HFFc6 (cell line): Measurements from ENCODE around the gene ANAPC7. TPM values are rescaled to one million over a fixed set of nuclear protein-coding genes. Genes with fewer than 3 reads are reported as not detected.

ENCODE experiments used
- DNase-seq: peaks from one replicate; pipeline ENCODE4 v3.0.0-alpha.2; 2018
- H3K27ac Mint-ChIP-seq: 2 replicates; pipeline ENCODE4 v1.8.0; 2020; ENCODE audit warnings: mild to moderate bottlenecking, mixed read lengths
- H3K27me3 Mint-ChIP-seq: 2 replicates; pipeline ENCODE4 v1.8.0; 2021; ENCODE audit warnings: mild to moderate bottlenecking, moderate library complexity, mixed read lengths; ENCODE audit not compliant: insufficient read depth
- H3K36me3 Mint-ChIP-seq: 2 replicates; pipeline ENCODE4 v1.8.0; 2021; ENCODE audit warnings: low read depth, mixed read lengths
- H3K4me1 Mint-ChIP-seq: 2 replicates; pipeline ENCODE4 v1.8.0; 2020; ENCODE audit warnings: low read depth, mixed read lengths
- H3K4me3 Mint-ChIP-seq: 2 replicates; pipeline ENCODE4 v1.8.0; 2020; ENCODE audit warnings: mild to moderate bottlenecking, moderate library complexity, mixed read lengths
- H3K9me3 Mint-ChIP-seq: 2 replicates; pipeline ENCODE4 v1.8.0; 2020; ENCODE audit warnings: mild to moderate bottlenecking, mixed read lengths
- total RNA-seq, 6 experiments: library from RNA; stranded (reverse); fragmentation: NEBNext Ultra II Directional; extraction: Animal tissue kit (Norgen Biotek cat#: 25700); gene quantifications; 2 replicates in 1 of 6; 3 replicates in 5 of 6; pipeline ENCODE4 v1.2.3, GENCODE V29; 2021
- TF ChIP-seq, protein P1 (sequence below): fragments of 200-600 bp; sonication (generic); IDR thresholded peaks from 2 replicates; pipeline ENCODE4 v1.5.0; 2021; ENCODE audit warnings: antibody characterized with exemption, mild to moderate bottlenecking

The ANAPC7 gene
- total RNA-seq, 6 experiments from 2014 or later = 48.7 to 58.8 (median 57.3) TPM

DNA sequence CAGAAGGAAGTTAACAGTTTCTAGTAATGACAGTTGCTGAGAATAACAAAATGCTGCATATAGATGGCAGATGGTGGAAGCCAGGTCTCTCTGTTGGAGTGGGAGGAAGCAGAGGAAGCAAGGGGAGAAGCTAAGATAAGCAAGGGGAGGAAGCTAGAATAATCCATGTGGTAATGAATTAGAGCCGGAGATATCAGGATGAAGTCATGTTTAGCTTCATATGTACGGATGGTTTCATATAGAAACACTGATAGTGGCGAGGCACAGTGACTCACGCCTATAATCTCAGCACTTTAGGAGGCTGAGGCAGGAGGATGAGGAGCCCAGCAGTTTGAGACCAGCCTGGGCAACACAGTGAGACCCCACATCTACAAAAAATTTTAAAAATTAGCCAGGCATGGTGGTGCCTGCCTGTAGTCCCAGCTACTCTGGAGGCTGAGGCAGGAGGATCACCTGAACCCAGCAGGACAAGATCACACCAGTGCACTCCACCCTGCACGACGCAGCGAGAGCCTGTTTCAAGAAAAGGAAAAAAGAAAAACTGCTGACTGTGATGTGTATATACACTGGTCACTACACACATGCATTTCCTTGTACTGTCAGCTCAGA lies 49.2 kb downstream of the ANAPC7 start:
- Mint-ChIP-seq H3K27ac (peak overlapping the region; percentile 32; the same call in 1 of the 2 replicates), H3K36me3 (peaks cover 21% of the 10 kb centered on the region), H3K27me3 (peaks cover 4% of the 10 kb centered on the region), H3K4me1 (peaks cover 9% of the 10 kb centered on the region), H3K9me3 (no peaks in the 10 kb centered on the region), H3K4me3 (no peak overlapping the region)
- no peak for DNase-seq
- TF ChIP-seq, protein P1, sequence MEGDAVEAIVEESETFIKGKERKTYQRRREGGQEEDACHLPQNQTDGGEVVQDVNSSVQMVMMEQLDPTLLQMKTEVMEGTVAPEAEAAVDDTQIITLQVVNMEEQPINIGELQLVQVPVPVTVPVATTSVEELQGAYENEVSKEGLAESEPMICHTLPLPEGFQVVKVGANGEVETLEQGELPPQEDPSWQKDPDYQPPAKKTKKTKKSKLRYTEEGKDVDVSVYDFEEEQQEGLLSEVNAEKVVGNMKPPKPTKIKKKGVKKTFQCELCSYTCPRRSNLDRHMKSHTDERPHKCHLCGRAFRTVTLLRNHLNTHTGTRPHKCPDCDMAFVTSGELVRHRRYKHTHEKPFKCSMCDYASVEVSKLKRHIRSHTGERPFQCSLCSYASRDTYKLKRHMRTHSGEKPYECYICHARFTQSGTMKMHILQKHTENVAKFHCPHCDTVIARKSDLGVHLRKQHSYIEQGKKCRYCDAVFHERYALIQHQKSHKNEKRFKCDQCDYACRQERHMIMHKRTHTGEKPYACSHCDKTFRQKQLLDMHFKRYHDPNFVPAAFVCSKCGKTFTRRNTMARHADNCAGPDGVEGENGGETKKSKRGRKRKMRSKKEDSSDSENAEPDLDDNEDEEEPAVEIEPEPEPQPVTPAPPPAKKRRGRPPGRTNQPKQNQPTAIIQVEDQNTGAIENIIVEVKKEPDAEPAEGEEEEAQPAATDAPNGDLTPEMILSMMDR = no peak

DNA sequence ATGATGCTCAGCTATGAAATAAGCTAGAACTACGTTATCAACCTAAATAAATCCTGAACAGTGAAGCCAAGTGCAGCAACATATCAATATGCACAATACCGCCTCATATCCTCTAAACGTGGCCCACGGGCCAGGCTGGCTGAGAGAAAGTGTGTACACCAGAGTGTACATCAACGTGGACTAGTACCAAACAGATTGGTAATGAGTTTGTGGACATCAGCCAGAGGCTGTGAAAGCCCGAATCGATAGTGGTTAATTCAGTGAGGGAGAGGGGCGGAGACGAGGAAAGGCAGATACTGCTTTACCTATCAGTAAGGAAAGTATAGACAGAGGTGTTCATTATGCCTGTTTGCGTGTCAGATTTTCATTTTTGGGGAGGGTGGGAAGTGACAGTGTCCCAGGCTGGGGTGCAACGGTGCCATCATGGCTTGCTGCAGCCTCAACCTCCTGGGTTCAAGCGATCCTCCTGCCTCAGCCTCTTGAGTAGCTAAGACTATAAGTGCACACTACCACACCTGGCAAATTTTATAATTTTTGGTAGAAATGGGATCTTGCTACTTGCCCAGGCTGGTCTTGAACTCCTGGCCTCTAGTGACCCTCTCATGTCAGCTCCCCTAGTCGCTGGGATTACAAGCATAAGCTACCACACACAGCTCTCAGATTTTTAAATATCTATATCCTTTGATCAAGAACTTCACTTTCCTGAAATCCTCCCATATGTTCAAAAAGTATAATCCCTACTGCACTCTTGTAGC lies 50.1 kb downstream of the ANAPC7 start:
- no peak overlapping the region for H3K27ac Mint-ChIP-seq
- no peak overlapping the region for H3K4me3 Mint-ChIP-seq
- peaks cover 22% of the 10 kb centered on the region for H3K36me3 Mint-ChIP-seq
- TF ChIP-seq, protein P1 = no peak
- H3K27me3 Mint-ChIP-seq = peaks cover 4% of the 10 kb centered on the region
- no peaks in the 10 kb centered on the region for H3K9me3 Mint-ChIP-seq
- H3K4me1 Mint-ChIP-seq = peaks cover 9% of the 10 kb centered on the region
- DNase-seq = peak; percentile 11

DNA sequence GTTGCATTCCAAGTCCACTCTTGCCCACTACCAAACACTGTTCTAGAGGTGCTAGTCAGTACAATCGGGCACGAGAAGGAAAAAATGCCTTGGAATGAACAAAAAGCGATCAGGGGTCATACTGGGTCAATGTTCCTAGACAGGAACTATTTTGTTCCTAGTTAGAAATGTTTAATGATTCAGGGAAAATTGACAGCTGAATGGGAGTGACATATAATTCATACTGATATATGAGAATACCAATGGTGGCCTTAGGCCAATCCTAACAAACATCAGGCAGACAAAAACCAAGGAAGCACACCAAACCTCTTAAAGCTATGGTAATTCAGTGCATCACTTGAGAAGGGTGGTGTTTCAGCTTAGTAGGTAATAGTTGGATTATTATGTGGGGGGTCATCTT lies 51.1 kb downstream of the ANAPC7 start:
- H3K36me3 Mint-ChIP-seq = peaks cover 27% of the 10 kb centered on the region
- no peaks in the 10 kb centered on the region for H3K9me3 Mint-ChIP-seq
- TF ChIP-seq, protein P1 = no peak
- DNase-seq = no peak
- no peak overlapping the region for H3K27ac Mint-ChIP-seq
- H3K4me3 Mint-ChIP-seq = no peak overlapping the region
- H3K27me3 Mint-ChIP-seq = peaks cover 7% of the 10 kb centered on the region
- peaks cover 9% of the 10 kb centered on the region for H3K4me1 Mint-ChIP-seq

DNA sequence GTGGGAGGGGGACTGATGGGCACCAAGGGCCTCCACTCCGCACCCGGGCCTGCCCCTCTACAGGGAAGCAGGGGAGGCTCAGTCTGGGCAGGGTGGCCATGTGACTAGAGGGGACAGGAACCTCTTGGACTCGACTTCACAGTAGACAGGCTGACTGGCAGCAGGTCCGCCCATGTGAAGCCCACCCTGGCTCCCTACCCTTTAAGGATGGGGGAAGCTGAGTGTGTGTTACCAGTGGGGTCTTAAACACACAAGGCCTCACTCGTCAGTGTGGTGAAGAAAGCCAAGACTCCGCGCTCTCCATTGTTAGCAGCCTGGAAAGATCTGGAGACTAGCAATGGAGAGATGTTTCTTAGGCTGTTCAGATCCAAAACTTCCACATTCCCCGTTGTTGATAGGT lies 52.4 kb downstream of the ANAPC7 start:
- H3K27me3 Mint-ChIP-seq = peaks cover 7% of the 10 kb centered on the region
- H3K9me3 Mint-ChIP-seq = no peaks in the 10 kb centered on the region
- H3K27ac Mint-ChIP-seq = no peak overlapping the region
- TF ChIP-seq, protein P1 = no peak
- H3K4me3 Mint-ChIP-seq = no peak overlapping the region
- peaks cover 37% of the 10 kb centered on the region for H3K36me3 Mint-ChIP-seq
- peaks cover 9% of the 10 kb centered on the region for H3K4me1 Mint-ChIP-seq
- DNase-seq = no peak

DNA sequence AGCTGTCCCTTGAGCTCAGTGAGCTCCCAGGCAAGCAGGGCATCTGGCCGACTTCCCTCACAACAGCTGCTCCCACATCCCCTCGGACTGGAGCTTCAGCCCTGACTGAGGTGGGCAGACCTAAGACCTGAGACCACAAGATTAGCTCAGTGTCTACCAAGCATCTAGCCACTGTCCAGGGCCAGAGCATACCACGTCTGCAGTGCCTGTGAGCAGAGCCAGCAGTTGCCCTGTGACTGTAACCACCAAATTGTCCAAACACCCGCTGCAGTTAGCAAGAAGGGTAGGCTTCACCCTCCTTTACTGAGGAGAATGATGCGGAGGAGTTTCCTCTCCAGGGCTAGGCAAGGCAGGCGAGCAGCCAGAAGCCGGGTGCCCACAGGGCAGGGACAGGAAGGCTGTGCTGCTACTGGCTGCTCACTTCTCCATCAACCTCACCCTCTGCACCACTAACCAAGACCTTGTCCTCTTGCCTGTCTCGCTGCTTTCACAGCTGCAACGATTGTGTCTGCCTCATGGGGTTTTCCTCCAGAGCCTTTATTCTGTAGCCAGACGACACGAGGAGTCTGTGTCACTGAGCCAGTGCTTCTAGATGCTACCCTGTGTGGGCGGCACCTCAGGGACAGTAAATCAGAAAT lies 53.9 kb downstream of the ANAPC7 start:
- peaks cover 4% of the 10 kb centered on the region for H3K27me3 Mint-ChIP-seq
- H3K4me3 Mint-ChIP-seq = no peak overlapping the region
- no peak for DNase-seq
- TF ChIP-seq, protein P1 = no peak
- H3K36me3 Mint-ChIP-seq = peaks cover 48% of the 10 kb centered on the region
- peak overlapping the region; percentile 26; the same call in 1 of the 2 replicates for H3K27ac Mint-ChIP-seq
- no peaks in the 10 kb centered on the region for H3K9me3 Mint-ChIP-seq
- H3K4me1 Mint-ChIP-seq = peaks cover 2% of the 10 kb centered on the region
